ENCODE results near the gene BNIP3. TPM values are rescaled to one million over a fixed set of nuclear protein-coding genes. Genes with fewer than 3 reads are reported as not detected.

The BNIP3 gene
- total RNA-seq, 1 donor from 2014 or later: 88.9 TPM

GRCh38 chr10:131930150-131930549 is 51.6 kb downstream of the BNIP3 start:
- peaks cover 3% of the 10 kb centered on the region for H3K36me3 Mint-ChIP-seq (ENCODE audit: low read depth)
- H3K4me3 Mint-ChIP-seq (ENCODE audit: unreplicated experiment): no peak overlapping the region
- peaks cover 4% of the 10 kb centered on the region for H3K9me3 Mint-ChIP-seq (ENCODE audit: low read depth)
- peaks cover 74% of the 10 kb centered on the region for H3K4me1 Mint-ChIP-seq (ENCODE audit: low read depth)
- H3K27ac Mint-ChIP-seq (ENCODE audit: unreplicated experiment): peak overlapping the region; percentile 98
- no peaks in the 10 kb centered on the region for H3K27me3 Mint-ChIP-seq (ENCODE audit: low read depth)
- TF ChIP-seq CTCF (IDR thresholded peaks at IDR 0.05): no peak
- DNase-seq (ENCODE audit: low spot score): no peak

- peak; percentile 50 for TF ChIP-seq CTCF (IDR thresholded peaks at IDR 0.05)
- DNase-seq (ENCODE audit: low spot score): no peak
- Mint-ChIP-seq H3K36me3 (ENCODE audit: low read depth) (peaks cover 3% of the 10 kb centered on the region), H3K4me1 (ENCODE audit: low read depth) (peaks cover 73% of the 10 kb centered on the region), H3K27ac (ENCODE audit: unreplicated experiment) (peak overlapping the region; percentile 98), H3K9me3 (ENCODE audit: low read depth) (peaks cover 7% of the 10 kb centered on the region), H3K27me3 (ENCODE audit: low read depth) (no peaks in the 10 kb centered on the region), H3K4me3 (ENCODE audit: unreplicated experiment) (peak overlapping the region; percentile 49)
Observed at GRCh38 chr10:131929122-131929845, 52.4 kb downstream of the BNIP3 start.

GRCh38 chr10:131928248-131929095 is 53.3 kb downstream of the BNIP3 start:
- Mint-ChIP-seq H3K36me3 (ENCODE audit: low read depth) (peaks cover 3% of the 10 kb centered on the region), H3K27me3 (ENCODE audit: low read depth) (no peaks in the 10 kb centered on the region), H3K4me1 (ENCODE audit: low read depth) (peaks cover 68% of the 10 kb centered on the region), H3K9me3 (ENCODE audit: low read depth) (peaks cover 7% of the 10 kb centered on the region), H3K4me3 (ENCODE audit: unreplicated experiment) (peak overlapping the region; percentile 49), H3K27ac (ENCODE audit: unreplicated experiment) (peak overlapping the region; percentile 98)
- TF ChIP-seq CTCF (IDR thresholded peaks at IDR 0.05): no peak
- no peak for DNase-seq (ENCODE audit: low spot score)

GRCh38 chr10:131926743-131927595 is 54.8 kb downstream of the BNIP3 start:
- H3K4me3 Mint-ChIP-seq (ENCODE audit: unreplicated experiment): no peak overlapping the region
- no peak for TF ChIP-seq CTCF (IDR thresholded peaks at IDR 0.05)
- peak overlapping the region; percentile 76 for H3K27ac Mint-ChIP-seq (ENCODE audit: unreplicated experiment)
- peaks cover 7% of the 10 kb centered on the region for H3K9me3 Mint-ChIP-seq (ENCODE audit: low read depth)
- H3K27me3 Mint-ChIP-seq (ENCODE audit: low read depth): no peaks in the 10 kb centered on the region
- no peak for DNase-seq (ENCODE audit: low spot score)
- H3K4me1 Mint-ChIP-seq (ENCODE audit: low read depth): peaks cover 60% of the 10 kb centered on the region
- peaks cover 3% of the 10 kb centered on the region for H3K36me3 Mint-ChIP-seq (ENCODE audit: low read depth)

- no peak overlapping the region for H3K4me3 Mint-ChIP-seq (ENCODE audit: unreplicated experiment)
- no peak for DNase-seq (ENCODE audit: low spot score)
- peaks cover 55% of the 10 kb centered on the region for H3K4me1 Mint-ChIP-seq (ENCODE audit: low read depth)
- H3K36me3 Mint-ChIP-seq (ENCODE audit: low read depth): peaks cover 3% of the 10 kb centered on the region
- no peak overlapping the region for H3K27ac Mint-ChIP-seq (ENCODE audit: unreplicated experiment)
- H3K27me3 Mint-ChIP-seq (ENCODE audit: low read depth): no peaks in the 10 kb centered on the region
- H3K9me3 Mint-ChIP-seq (ENCODE audit: low read depth): peaks cover 7% of the 10 kb centered on the region
- TF ChIP-seq CTCF (IDR thresholded peaks at IDR 0.05): no peak
Observed at GRCh38 chr10:131926253-131926652, 55.5 kb downstream of the BNIP3 start.
